K562 (cell line): Measurements from ENCODE around the gene SLC18A3. TPM values are rescaled to one million over a fixed set of nuclear protein-coding genes. Genes with fewer than 3 reads are reported as not detected.

ENCODE experiments used
- ATAC-seq: fragments of 200-7000 bp; cut with Tn5 transposase; 3 replicates; pipeline ENCODE4 v1.9.1; 2020; ENCODE audit warnings: moderate library complexity
- BruUV-seq: library from RNA; stranded (reverse); fragments of 400-500 nt; replicated peaks from 2 replicates; lab custom pipeline; 2021; lab: Mats Ljungman, UMichigan
- CTCF ChIA-PET: fragments of 300-600 bp; formaldehyde crosslinking; extraction: SDS; loops from one replicate; lab custom pipeline; 2021; ENCODE audit warnings: low intra/inter-chr PET ratio; lab: Yijun Ruan, JAX
- POLR2A ChIA-PET: fragments of 300-600, 350-650 bp; sonication (Branson Sonifier 250); formaldehyde crosslinking; extraction: SDS; loops from one replicate; lab custom pipeline; 2021; ENCODE audit warnings: antibody characterized with exemption, inconsistent platforms; lab: Yijun Ruan, JAX
- DNase-seq, 4 experiments: peaks; one replicate each; pipeline versions ENCODE4 v3.0.0 to v3.0.0-alpha.2; 2011 to 2018; ENCODE audit warnings: low spot score in 3 of 4, mixed read lengths in 3 of 4; ENCODE audit errors: extremely low read depth in 1 of 4
- FAIRE-seq: peaks from 2 replicates; lab custom pipeline; 2011; peaks lifted over from hg19 to GRCh38; lab: Jason Lieb, UNC
- H2AFZ ChIP-seq: 2 replicates; pipeline ENCODE4 v1.6.0; 2011; ENCODE audit warnings: low read depth, low read length, control low read depth, inconsistent platforms
- H3K27ac ChIP-seq: fragments of 200-600 bp; 3 replicates; pipeline ENCODE4 v1.8.0; 2011; ENCODE audit warnings: low read depth, mild to moderate bottlenecking, control low read depth, inconsistent platforms, low read length, moderate library complexity, mixed read lengths; ENCODE audit errors: extremely low read depth
- H3K27me3 ChIP-seq, 2 experiments: fragments of 300-600 bp in 1 of 2; 2 replicates in 1 of 2; 3 replicates in 1 of 2; pipeline versions ENCODE4 v1.6.0 to v1.8.0; 2011; ENCODE audit warnings: inconsistent platforms in 2 of 2, low read length in 2 of 2, mild to moderate bottlenecking in 1 of 2, mixed read lengths in 1 of 2, moderate library complexity in 1 of 2; ENCODE audit not compliant: control insufficient read depth in 2 of 2, insufficient read depth in 2 of 2
- H3K36me3 ChIP-seq: fragments of 300-600 bp; 3 replicates; pipeline ENCODE4 v1.8.0; 2011; ENCODE audit warnings: mild to moderate bottlenecking, low read length, inconsistent platforms; ENCODE audit not compliant: control insufficient read depth, insufficient read depth
- H3K4me1 ChIP-seq, 2 experiments: fragments of 200-600 bp in 1 of 2; replicated peaks in 1 of 2; 2 replicates in 1 of 2; 3 replicates in 1 of 2; pipeline versions ENCODE4 v1.5.1 to v1.8.0; 2011; ENCODE audit warnings: inconsistent platforms in 2 of 2, low read length in 2 of 2, mild to moderate bottlenecking in 1 of 2, mixed read lengths in 1 of 2, moderate library complexity in 1 of 2; ENCODE audit not compliant: control insufficient read depth in 2 of 2, insufficient read depth in 2 of 2
- H3K4me2 ChIP-seq: 2 replicates; pipeline ENCODE4 v1.6.1; 2011; ENCODE audit warnings: low read length, control low read depth, inconsistent platforms, mixed read lengths; ENCODE audit not compliant: insufficient read depth
- H3K4me3 ChIP-seq: fragments of 200-600 bp; sonication (generic), shearing (Covaris generic); 2 replicates; pipeline ENCODE4 v1.5.1; 2016; ENCODE audit warnings: control low read depth, inconsistent platforms
- H3K79me2 ChIP-seq: fragments of 200-600 bp; 3 replicates; pipeline ENCODE4 v1.8.0; 2011; ENCODE audit warnings: low read length, inconsistent platforms; ENCODE audit not compliant: control insufficient read depth, insufficient read depth
- H3K9ac ChIP-seq, 2 experiments: 2 replicates each; pipeline versions ENCODE4 v1.6.0 to v1.6.1; 2011; ENCODE audit warnings: low read depth in 2 of 2, low read length in 2 of 2, control low read depth in 1 of 2, inconsistent platforms in 1 of 2, mild to moderate bottlenecking in 1 of 2, mixed read lengths in 1 of 2; ENCODE audit not compliant: insufficient read depth in 1 of 2
- H3K9me1 ChIP-seq: one replicate; pipeline ENCODE4 v1.6.0; 2011; ENCODE audit warnings: inconsistent platforms, mild to moderate bottlenecking, low read length, moderate library complexity; ENCODE audit not compliant: control insufficient read depth, insufficient read depth
- H3K9me3 ChIP-seq: replicated peaks from 2 replicates; pipeline ENCODE4 v1.5.1; 2011; ENCODE audit warnings: low read depth, low read length, inconsistent platforms; ENCODE audit not compliant: control insufficient read depth, insufficient read depth
- H4K20me1 ChIP-seq: replicated peaks from 2 replicates; pipeline ENCODE4 v1.6.1; 2011; ENCODE audit warnings: low read length, inconsistent platforms, mixed read lengths; ENCODE audit not compliant: control insufficient read depth, insufficient read depth
- CTCF ChIP-seq, 3 experiments: IDR thresholded peaks in 2 of 3; conservative IDR thresholded peaks in 1 of 3; 2 replicates each; pipeline ENCODE4 v1.5.1; 2011 to 2012; ENCODE audit warnings: low read length in 3 of 3, mild to moderate bottlenecking in 3 of 3, control low read depth in 2 of 3, improper control_type of control experiment in 1 of 3, inconsistent platforms in 1 of 3, low read depth in 1 of 3, mixed read lengths in 1 of 3, moderate library complexity in 1 of 3; ENCODE audit not compliant: insufficient read depth in 2 of 3
- GMEB1 ChIP-seq: fragments of 250-450 bp; sonication (Bioruptor Pico); IDR thresholded peaks from 2 replicates; pipeline ENCODE4 v1.4.0; 2020; ENCODE audit warnings: mild to moderate bottlenecking
- HDAC1 ChIP-seq, 2 experiments: fragments of 450-650 bp; IDR thresholded peaks; 2 replicates each; pipeline ENCODE4 v1.6.1; 2016 to 2017; ENCODE audit warnings: inconsistent platforms in 1 of 2, mild to moderate bottlenecking in 1 of 2, moderate library complexity in 1 of 2
- MEIS2 ChIP-seq: fragments of 450-650 bp; IDR thresholded peaks from 2 replicates; pipeline ENCODE4 v1.6.1; 2014; ENCODE audit warnings: mild to moderate bottlenecking; ENCODE audit not compliant: partially characterized antibody
- NCOR1 ChIP-seq: fragments of 450-650 bp; IDR thresholded peaks from 2 replicates; pipeline ENCODE4 v1.6.1; 2016; ENCODE audit warnings: mild to moderate bottlenecking, moderate library complexity
- NFIX ChIP-seq: fragments of 250-450 bp; sonication (Bioruptor Pico); IDR thresholded peaks from 2 replicates; pipeline ENCODE4 v1.4.0; 2020; ENCODE audit warnings: low read depth, mild to moderate bottlenecking, moderate library complexity
- WGBS: fragments of 100-300 bp; shearing (Covaris generic); methylation state at CpG from one replicate; pipeline ENCODE4 v1.1.6; 2016; ENCODE audit warnings: low coverage, mixed read lengths; ENCODE audit not compliant: insufficient coverage; ENCODE audit errors: missing lambda C conversion rate; 5-methylcytosine and 5-hydroxymethylcytosine counted together
- in situ Hi-C: fragments of 300-500 bp; cut with MboI; formaldehyde crosslinking; loops from 4 replicates; pipeline ENCODE4 v1.15.0; 2018; ENCODE audit warnings: inconsistent platforms, mixed read lengths
- intact Hi-C: fragments of 100-400 bp; cut with micrococcal nuclease; formaldehyde crosslinking; loops from 2 replicates; pipeline ENCODE4 v1.14.2; 2022
- polyA plus RNA-seq, 8 experiments: library from polyadenylated mRNA; depleted of rRNA in 4 of 8; stranded (reverse) in 5 of 8; unstranded in 3 of 8; fragments of >200 nt; fragmentation: Nextera tagmentation in 2 of 8; fragmentation: Illumina TruSeq in 1 of 8; extraction: Ambion mirVana in 2 of 8; extraction: Trizol in 1 of 8; gene quantifications; 2 replicates each; pipeline versions ENCODE4 v1.2.1 to v1.2.3, GENCODE V29; 2011 to 2014; ENCODE audit warnings: inconsistent platforms in 1 of 8, missing spikeins in 1 of 8
- total RNA-seq, 7 experiments: library from RNA; depleted of rRNA in 6 of 7; stranded (reverse); fragments of >200 nt in 6 of 7; fragmentation: Illumina TruSeq in 2 of 7; extraction: Trizol in 2 of 7; gene quantifications; 2 replicates each; pipeline versions ENCODE4 v1.2.1 to v1.2.3, GENCODE V29; 2011 to 2021; ENCODE audit warnings: low replicate concordance in 1 of 7

SLC18A3 gene
- total and polyA plus RNA-seq, 9 of the 15 experiments (the other 6 are each of a cell fraction or from before 2014, with no cell fraction given) = not detected

GRCh38 chr10:49612513-49613164, 2.5 kb downstream of the SLC18A3 start:
- intact Hi-C loops = no loop called here
- peak; percentile 16 to 69 (median 58) for DNase-seq
- Histone ChIP-seq H3K36me3 (no peaks in the 10 kb centered on the region), H3K27me3 (peaks cover 16 to 46% of the 10 kb centered on the region in 2 experiments; a peak in 3 of 5 replicates), H3K9me3 (no peaks in the 10 kb centered on the region), H3K27ac (no peak overlapping the region), H3K9ac (no peak overlapping the region), H4K20me1 (no peaks in the 10 kb centered on the region; the same call in 1 of the 2 replicates), H3K4me2 (no peak overlapping the region), H3K4me3 (no peak overlapping the region), H2AFZ (no peak overlapping the region)
- POLR2A ChIA-PET = interaction anchor here (0.5 to 0.9 kb wide), 2 partner anchors 8 to 14 kb away, joined by 3 to 4 read pairs; no protein-coding TSS in a partner anchor
- WGBS = 22% methylated on average over 29 of the region's 29 CpGs
- in situ Hi-C loops = no loop called here
- CTCF ChIA-PET = interaction anchor here (0.6 kb wide), 1 partner anchor 34 kb away, joined by 3 read pairs; no protein-coding TSS in a partner anchor
- TF ChIP-seq CTCF (IDR thresholded peaks at IDR 0.05 in 2 of 3, conservative IDR thresholded peaks at IDR 0.05 in 1 of 3; ENCODE audit: insufficient read depth in 2 of 3, low read depth in 1 of 3, low read length in 3 of 3) (0 out of 6 replicates have a peak, but pooled peaks of 2 of the 3 experiments have one; percentile 12 to 32), GMEB1 (CRISPR knock-in tag) (no peak), NFIX (CRISPR knock-in tag) (no peak), NCOR1 (no peak), MEIS2 (no peak), HDAC1 (IDR thresholded peaks at IDR 0.05) (no peak)
- TF ChIP-seq, all 486 proteins: peak for 1
- Histone ChIP-seq H3K79me2 (no peaks in the 10 kb centered on the region), H3K4me1 (peaks cover 0 to 20% of the 10 kb centered on the region in 2 experiments; a peak in 2 of 5 replicates), H3K9me1 (no peaks in the 10 kb centered on the region)
- no TSS peak for BruUV-seq
- FAIRE-seq = no peak
- ATAC-seq = peak; percentile 85
